DOHH2 (cell line): ENCODE data around the gene RTN4IP1.

Source experiments
- EZH2phosphoT487 ChIP-seq: fragments of 200-600 bp; sonication (generic); IDR thresholded peaks from 2 replicates; pipeline ENCODE4 v1.6.1; 2017; ENCODE audit warnings: borderline replicate concordance, mild to moderate bottlenecking, antibody characterized with exemption, low read length, moderate library complexity, mixed read lengths
- TF ChIP-seq, protein P1 (sequence below): fragments of 200-600 bp; sonication (generic); IDR thresholded peaks from one replicate; pipeline ENCODE4 v1.5.1; 2014; ENCODE audit warnings: antibody characterized with exemption, mild to moderate bottlenecking, low read depth, low read length; ENCODE audit not compliant: poor library complexity, severe bottlenecking

DNA sequence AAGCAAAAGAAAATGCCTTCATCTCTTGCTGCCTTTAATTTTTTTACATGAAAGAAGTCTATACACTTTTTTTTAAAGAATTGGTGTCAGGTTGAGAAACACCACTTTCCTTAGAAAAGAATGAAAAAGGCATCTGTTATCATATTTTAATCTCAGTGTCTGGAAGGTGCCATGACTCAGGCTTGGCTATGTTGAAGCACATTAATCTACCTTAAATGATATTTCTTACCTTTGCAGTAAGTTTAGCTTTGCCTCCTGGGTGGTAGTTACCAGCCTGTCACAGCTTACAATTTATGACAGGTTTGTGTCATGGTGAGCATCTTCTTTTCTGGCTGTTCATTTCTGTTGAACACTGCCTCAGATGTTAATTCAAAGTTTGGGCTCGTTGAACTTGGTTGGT lies 95.3 kb downstream of the RTN4IP1 start:
- TF ChIP-seq, protein P1, sequence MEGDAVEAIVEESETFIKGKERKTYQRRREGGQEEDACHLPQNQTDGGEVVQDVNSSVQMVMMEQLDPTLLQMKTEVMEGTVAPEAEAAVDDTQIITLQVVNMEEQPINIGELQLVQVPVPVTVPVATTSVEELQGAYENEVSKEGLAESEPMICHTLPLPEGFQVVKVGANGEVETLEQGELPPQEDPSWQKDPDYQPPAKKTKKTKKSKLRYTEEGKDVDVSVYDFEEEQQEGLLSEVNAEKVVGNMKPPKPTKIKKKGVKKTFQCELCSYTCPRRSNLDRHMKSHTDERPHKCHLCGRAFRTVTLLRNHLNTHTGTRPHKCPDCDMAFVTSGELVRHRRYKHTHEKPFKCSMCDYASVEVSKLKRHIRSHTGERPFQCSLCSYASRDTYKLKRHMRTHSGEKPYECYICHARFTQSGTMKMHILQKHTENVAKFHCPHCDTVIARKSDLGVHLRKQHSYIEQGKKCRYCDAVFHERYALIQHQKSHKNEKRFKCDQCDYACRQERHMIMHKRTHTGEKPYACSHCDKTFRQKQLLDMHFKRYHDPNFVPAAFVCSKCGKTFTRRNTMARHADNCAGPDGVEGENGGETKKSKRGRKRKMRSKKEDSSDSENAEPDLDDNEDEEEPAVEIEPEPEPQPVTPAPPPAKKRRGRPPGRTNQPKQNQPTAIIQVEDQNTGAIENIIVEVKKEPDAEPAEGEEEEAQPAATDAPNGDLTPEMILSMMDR, result no peak
- no peak for TF ChIP-seq EZH2phosphoT487
